CD14-positive monocyte (primary cell): ENCODE measurements around the gene KIF24. TPM values are rescaled to one million over a fixed set of nuclear protein-coding genes. Genes with fewer than 3 reads are reported as not detected.

Experiments
- DNase-seq, 3 donors: peaks; one replicate each; pipeline ENCODE4 v3.0.0-alpha.2; 2011 to 2022
- H2AFZ ChIP-seq: 2 replicates; pipeline ENCODE4 v1.6.0; 2012; ENCODE audit warnings: mild to moderate bottlenecking, low read depth, low read length, inconsistent platforms; ENCODE audit not compliant: insufficient read depth, poor library complexity, severe bottlenecking
- H3K27ac ChIP-seq, 2 donors: 1 replicate in 1 of 2; 2 replicates in 1 of 2; pipeline ENCODE4 v1.5.1; 2012 to 2013; ENCODE audit warnings: low read length in 2 of 2, control low read depth in 1 of 2, inconsistent platforms in 1 of 2, low read depth in 1 of 2, mild to moderate bottlenecking in 1 of 2
- H3K27me3 ChIP-seq, 2 donors: one replicate each; pipeline versions ENCODE4 v1.6.0 to v1.6.1; 2011 to 2013; ENCODE audit warnings: low read length in 2 of 2; ENCODE audit not compliant: control insufficient read depth in 2 of 2, insufficient read depth in 2 of 2
- H3K36me3 ChIP-seq, 2 donors: replicated peaks in 1 of 2; 1 replicate in 1 of 2; 2 replicates in 1 of 2; pipeline versions ENCODE4 v1.5.1 to v1.6.1; 2012 to 2013; ENCODE audit warnings: low read length in 2 of 2, control low read depth in 1 of 2, inconsistent platforms in 1 of 2, mild to moderate bottlenecking in 1 of 2; ENCODE audit not compliant: insufficient read depth in 2 of 2, control insufficient read depth in 1 of 2
- H3K4me1 ChIP-seq, 2 donors: 1 replicate in 1 of 2; 2 replicates in 1 of 2; pipeline versions ENCODE4 v1.5.1 to v1.6.1; 2012 to 2013; ENCODE audit warnings: low read length in 2 of 2, control low read depth in 1 of 2, inconsistent platforms in 1 of 2, mild to moderate bottlenecking in 1 of 2, moderate library complexity in 1 of 2; ENCODE audit not compliant: insufficient read depth in 2 of 2, control insufficient read depth in 1 of 2
- H3K4me2 ChIP-seq: replicated peaks from 2 replicates; pipeline ENCODE3; 2012; ENCODE audit warnings: low read length, moderate library complexity, mild to moderate bottlenecking; ENCODE audit not compliant: poor library complexity, severe bottlenecking; ENCODE audit errors: extremely low read depth
- H3K4me3 ChIP-seq, 3 experiments: fragments of 200-600 bp in 1 of 3; sonication (generic) in 1 of 3; replicated peaks in 1 of 3; 1 replicate in 2 of 3; 2 replicates in 1 of 3; pipeline ENCODE4 v1.5.1; 2011 to 2013; ENCODE audit warnings: low read length in 3 of 3, mild to moderate bottlenecking in 3 of 3, control low read depth in 2 of 3, low read depth in 2 of 3, inconsistent platforms in 1 of 3, moderate library complexity in 1 of 3
- H3K79me2 ChIP-seq: 2 replicates; pipeline ENCODE4 v1.6.0; 2012; ENCODE audit warnings: mild to moderate bottlenecking, control low read depth, inconsistent platforms, low read length, moderate library complexity; ENCODE audit not compliant: insufficient read depth
- H3K9ac ChIP-seq: 2 replicates; pipeline ENCODE4 v1.6.0; 2017; ENCODE audit warnings: low read length, mild to moderate bottlenecking; ENCODE audit not compliant: insufficient read depth, poor library complexity, severe bottlenecking
- H3K9me3 ChIP-seq, 2 donors: replicated peaks in 1 of 2; 1 replicate in 1 of 2; 2 replicates in 1 of 2; pipeline versions ENCODE4 v1.5.1 to v1.6.1; 2012 to 2013; ENCODE audit warnings: low read length in 2 of 2, control low read depth in 1 of 2; ENCODE audit not compliant: control insufficient read depth in 1 of 2, insufficient read depth in 1 of 2
- H4K20me1 ChIP-seq: 2 replicates; pipeline ENCODE4 v1.6.0; 2012; ENCODE audit warnings: mild to moderate bottlenecking, low read length, control low read depth, moderate library complexity; ENCODE audit not compliant: insufficient read depth
- H3K27ac Mint-ChIP-seq, 7 donors: one replicate each; pipeline ENCODE4 v1.8.0; 2020; ENCODE audit warnings: mild to moderate bottlenecking in 7 of 7, mixed read lengths in 7 of 7, moderate library complexity in 6 of 7, inconsistent platforms in 2 of 7
- H3K27me3 Mint-ChIP-seq, 3 donors: one replicate each; pipeline ENCODE4 v1.8.0; 2021 to 2022; ENCODE audit warnings: low read depth in 3 of 3, mild to moderate bottlenecking in 3 of 3, mixed read lengths in 3 of 3, moderate library complexity in 3 of 3, inconsistent platforms in 1 of 3
- H3K36me3 Mint-ChIP-seq, 2 donors: one replicate each; pipeline ENCODE4 v1.8.0; 2020; ENCODE audit warnings: mixed read lengths in 2 of 2, inconsistent platforms in 1 of 2, mild to moderate bottlenecking in 1 of 2
- H3K4me1 Mint-ChIP-seq: one replicate; pipeline ENCODE4 v1.8.0; 2020; ENCODE audit warnings: mild to moderate bottlenecking, mixed read lengths
- H3K4me3 Mint-ChIP-seq, 2 donors: one replicate each; pipeline ENCODE4 v1.8.0; 2020; ENCODE audit warnings: mild to moderate bottlenecking in 2 of 2, mixed read lengths in 2 of 2, moderate library complexity in 1 of 2
- H3K9me3 Mint-ChIP-seq, 7 donors: one replicate each; pipeline ENCODE4 v1.8.0; 2020 to 2022; ENCODE audit warnings: mixed read lengths in 7 of 7, mild to moderate bottlenecking in 6 of 7, moderate library complexity in 6 of 7, inconsistent platforms in 2 of 7
- WGBS: methylation state at CpG from one replicate; pipeline ENCODE4 v1.1.5; 2013; ENCODE audit warnings: missing lambda C conversion rate; ENCODE audit not compliant: insufficient coverage; 5-methylcytosine and 5-hydroxymethylcytosine counted together
- intact Hi-C, 2 donors: fragments of 100-400 bp; cut with micrococcal nuclease; formaldehyde crosslinking; loops; one replicate each; pipeline versions ENCODE4 v1.15.0 to v1.15.1; 2023
- polyA plus RNA-seq, 3 donors: library from polyadenylated mRNA; depleted of rRNA in 1 of 3; unstranded in 2 of 3; stranded (reverse) in 1 of 3; fragments of 300-500 nt in 2 of 3; fragments of >200 nt in 1 of 3; fragmentation: Illumina TruSeq in 2 of 3; gene quantifications; 1 replicate in 2 of 3; 2 replicates in 1 of 3; pipeline ENCODE4 v1.2.3, GENCODE V29; 2012 to 2021
- TF ChIP-seq, protein P1 (sequence below): fragments of 200-600 bp; IDR thresholded peaks from one replicate; pipeline ENCODE4 v1.8.0; 2022; ENCODE audit warnings: antibody characterized with exemption, mild to moderate bottlenecking

KIF24 gene
- polyA plus RNA-seq, 3 donors, result 0.13 to 0.31 TPM; not detected in 1

DNA sequence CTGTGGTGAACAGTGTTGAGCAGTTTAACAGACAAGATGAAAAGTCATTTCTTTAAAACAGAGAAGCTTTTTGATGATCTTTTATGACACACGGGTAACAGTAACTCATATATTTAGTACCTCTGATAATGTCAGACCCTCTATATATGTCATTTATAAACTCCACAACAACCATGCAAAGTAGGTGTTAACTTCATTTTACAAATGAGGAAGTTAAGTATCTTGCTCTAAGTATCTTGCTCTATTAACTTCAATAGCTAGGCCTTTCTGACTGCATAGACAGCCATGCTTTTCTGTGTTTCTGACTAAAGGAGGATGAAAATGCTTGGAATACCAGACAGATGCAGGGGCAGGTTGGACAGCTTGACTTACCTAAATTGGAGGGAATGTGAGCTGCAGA, 2.1 kb upstream of the KIF24 start:
- H3K4me1 ChIP-seq, result peaks cover 20 to 33% of the 10 kb centered on the region in 2 donors
- no CpG with 5 or more reads among the region's 1 CpG for WGBS
- H3K36me3 Mint-ChIP-seq, result peaks cover 5 to 12% of the 10 kb centered on the region in 2 donors
- H3K27me3 Mint-ChIP-seq, result peaks cover 0 to 2% (median 0%) of the 10 kb centered on the region in 3 donors
- DNase-seq, result peak in 1 of 3 donors; percentile 11
- intact Hi-C loops, result loop anchor here in 1 of 2 donors (5.0 kb wide), 1 partner anchor 46 kb away; the partner anchor contains the start of gene MYORG
- peaks cover 37% of the 10 kb centered on the region for H3K4me1 Mint-ChIP-seq
- H4K20me1 ChIP-seq, result peaks cover 19% of the 10 kb centered on the region
- H3K4me3 Mint-ChIP-seq, result no peak overlapping the region
- TF ChIP-seq, protein P1, sequence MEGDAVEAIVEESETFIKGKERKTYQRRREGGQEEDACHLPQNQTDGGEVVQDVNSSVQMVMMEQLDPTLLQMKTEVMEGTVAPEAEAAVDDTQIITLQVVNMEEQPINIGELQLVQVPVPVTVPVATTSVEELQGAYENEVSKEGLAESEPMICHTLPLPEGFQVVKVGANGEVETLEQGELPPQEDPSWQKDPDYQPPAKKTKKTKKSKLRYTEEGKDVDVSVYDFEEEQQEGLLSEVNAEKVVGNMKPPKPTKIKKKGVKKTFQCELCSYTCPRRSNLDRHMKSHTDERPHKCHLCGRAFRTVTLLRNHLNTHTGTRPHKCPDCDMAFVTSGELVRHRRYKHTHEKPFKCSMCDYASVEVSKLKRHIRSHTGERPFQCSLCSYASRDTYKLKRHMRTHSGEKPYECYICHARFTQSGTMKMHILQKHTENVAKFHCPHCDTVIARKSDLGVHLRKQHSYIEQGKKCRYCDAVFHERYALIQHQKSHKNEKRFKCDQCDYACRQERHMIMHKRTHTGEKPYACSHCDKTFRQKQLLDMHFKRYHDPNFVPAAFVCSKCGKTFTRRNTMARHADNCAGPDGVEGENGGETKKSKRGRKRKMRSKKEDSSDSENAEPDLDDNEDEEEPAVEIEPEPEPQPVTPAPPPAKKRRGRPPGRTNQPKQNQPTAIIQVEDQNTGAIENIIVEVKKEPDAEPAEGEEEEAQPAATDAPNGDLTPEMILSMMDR, result no peak
- peaks cover 3 to 14% of the 10 kb centered on the region in 2 donors for H3K36me3 ChIP-seq
- no peaks in the 10 kb centered on the region for H3K9me3 ChIP-seq
- no peak overlapping the region for H3K27ac ChIP-seq
- no peak overlapping the region for H3K27ac Mint-ChIP-seq
- peaks cover 80% of the 10 kb centered on the region for H3K79me2 ChIP-seq
- no peaks in the 10 kb centered on the region for H3K27me3 ChIP-seq
- no peak overlapping the region for H2AFZ ChIP-seq
- no peak overlapping the region for H3K4me3 ChIP-seq
- H3K4me2 ChIP-seq, result no peak overlapping the region
- no peaks in the 10 kb centered on the region for H3K9me3 Mint-ChIP-seq
- H3K9ac ChIP-seq, result no peak overlapping the region

DNA sequence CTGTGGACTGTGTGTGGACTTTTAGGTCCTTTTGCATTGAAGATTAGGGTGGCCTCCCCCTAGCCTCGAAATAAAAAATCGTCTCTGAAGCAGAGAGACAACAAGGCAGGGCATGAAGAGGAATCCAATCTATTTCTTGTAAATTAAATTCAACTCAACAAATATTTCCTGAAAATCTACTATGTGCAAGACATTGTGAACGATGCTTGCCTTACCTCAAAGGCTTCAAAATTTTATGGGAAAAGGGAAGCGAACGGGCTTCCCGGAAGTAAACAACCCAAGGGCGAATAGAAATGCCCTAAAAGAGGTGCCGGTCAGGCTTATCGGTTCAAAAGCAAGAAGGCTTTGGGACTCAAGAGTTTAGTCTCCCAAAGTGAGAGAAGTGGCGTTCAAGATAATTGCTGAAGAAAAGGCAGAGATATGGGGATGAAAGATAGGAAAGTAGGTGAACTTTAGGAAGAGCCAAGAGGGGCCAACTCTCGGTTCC, 525 bp downstream of the KIF24 start:
- no peak for DNase-seq
- intact Hi-C loops, result loop anchor here (2.0 to 10.0 kb wide), 3 partner anchors 50 to 201 kb away; partner anchors contain the start of genes DCAF12 (in 1 of the 2) and UBAP1 (in 1 of the 2)
- Histone ChIP-seq H3K4me2 (peak overlapping the region; percentile 97), H3K4me3 (peak overlapping the region; percentile 64 to 99 (median 77)), H2AFZ (peak overlapping the region; percentile 94), H3K27me3 (no peaks in the 10 kb centered on the region), H3K36me3 (no peaks in the 10 kb centered on the region), H4K20me1 (peaks cover 4% of the 10 kb centered on the region), H3K9ac (peak overlapping the region; percentile 69), H3K79me2 (peaks cover 73% of the 10 kb centered on the region), H3K27ac (peak overlapping the region; percentile 57 to 95), H3K4me1 (peaks cover 30 to 44% of the 10 kb centered on the region in 2 donors), H3K9me3 (no peaks in the 10 kb centered on the region)
- peaks cover 40% of the 10 kb centered on the region for H3K4me1 Mint-ChIP-seq
- H3K9me3 Mint-ChIP-seq, result no peaks in the 10 kb centered on the region
- peaks cover 0 to 2% (median 2%) of the 10 kb centered on the region in 3 donors for H3K27me3 Mint-ChIP-seq
- H3K4me3 Mint-ChIP-seq, result peak overlapping the region; percentile 95 to 99
- peaks cover 2 to 5% of the 10 kb centered on the region in 2 donors for H3K36me3 Mint-ChIP-seq
- TF ChIP-seq, protein P1, result no peak
- peak overlapping the region; percentile 78 to 99 (median 97) for H3K27ac Mint-ChIP-seq
- WGBS, result 0% methylated on average over 7 of the region's 11 CpGs
